Measurements from ENCODE around the gene PRDM16. TPM values are rescaled to one million over a fixed set of nuclear protein-coding genes. Genes with fewer than 3 reads are reported as not detected.

The PRDM16 gene
- polyA plus RNA-seq, 6 donors from 2014 or later, result not detected

- ATAC-seq (ENCODE audit: low read depth in 2 of 2) (no peak), DNase-seq (no peak)
- no peak overlapping the region for H3K27ac Mint-ChIP-seq
- H3K9me3 Mint-ChIP-seq, result peaks cover 0 to 2% (median 0%) of the 10 kb centered on the region in 7 donors
- H3K4me3 Mint-ChIP-seq, result no peak overlapping the region
- H3K4me1 Mint-ChIP-seq, result peaks cover 0 to 6% (median 0%) of the 10 kb centered on the region in 3 donors
- no peaks in the 10 kb centered on the region for H3K36me3 Mint-ChIP-seq
- peaks cover 17 to 28% (median 28%) of the 10 kb centered on the region in 3 donors for H3K27me3 Mint-ChIP-seq
Measured at GRCh38 chr1:3423245-3423829, 354.3 kb downstream of the PRDM16 start.

GRCh38 chr1:3423896-3424611 is 355.1 kb downstream of the PRDM16 start:
- no peak for ATAC-seq (ENCODE audit: low read depth in 2 of 2)
- DNase-seq, result no peak
- Mint-ChIP-seq H3K36me3 (no peaks in the 10 kb centered on the region), H3K27me3 (peaks cover 17 to 28% (median 28%) of the 10 kb centered on the region in 3 donors), H3K9me3 (peaks cover 0 to 2% (median 0%) of the 10 kb centered on the region in 7 donors), H3K4me1 (peaks cover 0 to 6% (median 0%) of the 10 kb centered on the region in 3 donors), H3K27ac (peak overlapping the region in 1 of 6 donors; percentile 69), H3K4me3 (no peak overlapping the region)

GRCh38 chr1:3425486-3426215 is 356.6 kb downstream of the PRDM16 start:
- Mint-ChIP-seq H3K27me3 (peaks cover 8 to 21% (median 18%) of the 10 kb centered on the region in 3 donors), H3K9me3 (no peaks in the 10 kb centered on the region), H3K27ac (no peak overlapping the region), H3K4me3 (no peak overlapping the region), H3K4me1 (peaks cover 0 to 6% (median 0%) of the 10 kb centered on the region in 3 donors), H3K36me3 (no peaks in the 10 kb centered on the region)
- no peak for ATAC-seq (ENCODE audit: low read depth in 2 of 2)
- no peak for DNase-seq

GRCh38 chr1:3426956-3427535 is 358.0 kb downstream of the PRDM16 start:
- ATAC-seq (ENCODE audit: low read depth in 2 of 2) (no peak), DNase-seq (no peak)
- Mint-ChIP-seq H3K27me3 (peaks cover 3 to 14% (median 4%) of the 10 kb centered on the region in 3 donors), H3K36me3 (no peaks in the 10 kb centered on the region), H3K27ac (no peak overlapping the region), H3K4me1 (peaks cover 2 to 6% (median 3%) of the 10 kb centered on the region in 3 donors), H3K9me3 (no peaks in the 10 kb centered on the region), H3K4me3 (no peak overlapping the region)

GRCh38 chr1:3427711-3428704 is 359.0 kb downstream of the PRDM16 start:
- Mint-ChIP-seq H3K9me3 (no peaks in the 10 kb centered on the region), H3K27ac (no peak overlapping the region), H3K4me3 (no peak overlapping the region), H3K27me3 (peaks cover 0 to 11% (median 0%) of the 10 kb centered on the region in 3 donors), H3K4me1 (peaks cover 2 to 6% (median 3%) of the 10 kb centered on the region in 3 donors), H3K36me3 (no peaks in the 10 kb centered on the region)
- DNase-seq, result no peak
- no peak for ATAC-seq (ENCODE audit: low read depth in 2 of 2)

GRCh38 chr1:3428899-3429298 is 359.9 kb downstream of the PRDM16 start:
- no peak for DNase-seq
- H3K9me3 Mint-ChIP-seq, result no peaks in the 10 kb centered on the region
- H3K27me3 Mint-ChIP-seq, result peaks cover 0 to 10% (median 5%) of the 10 kb centered on the region in 3 donors
- peaks cover 2 to 6% (median 3%) of the 10 kb centered on the region in 3 donors for H3K4me1 Mint-ChIP-seq
- H3K27ac Mint-ChIP-seq, result no peak overlapping the region
- no peak overlapping the region for H3K4me3 Mint-ChIP-seq
- no peaks in the 10 kb centered on the region for H3K36me3 Mint-ChIP-seq
- no peak for ATAC-seq (ENCODE audit: low read depth in 2 of 2)

- H3K36me3 Mint-ChIP-seq, result no peaks in the 10 kb centered on the region
- H3K27ac Mint-ChIP-seq, result no peak overlapping the region
- no peak for DNase-seq
- H3K4me3 Mint-ChIP-seq, result no peak overlapping the region
- peaks cover 2 to 3% (median 3%) of the 10 kb centered on the region in 3 donors for H3K4me1 Mint-ChIP-seq
- no peaks in the 10 kb centered on the region for H3K9me3 Mint-ChIP-seq
- no peak for ATAC-seq (ENCODE audit: low read depth in 2 of 2)
- peaks cover 0 to 6% (median 5%) of the 10 kb centered on the region in 3 donors for H3K27me3 Mint-ChIP-seq
Measured at GRCh38 chr1:3429320-3429719, 360.3 kb downstream of the PRDM16 start.

GRCh38 chr1:3429766-3430165 is 360.8 kb downstream of the PRDM16 start:
- Mint-ChIP-seq H3K36me3 (no peaks in the 10 kb centered on the region), H3K4me3 (no peak overlapping the region), H3K27me3 (peaks cover 0 to 5% (median 5%) of the 10 kb centered on the region in 3 donors), H3K27ac (no peak overlapping the region), H3K4me1 (peaks cover 0 to 3% (median 2%) of the 10 kb centered on the region in 3 donors), H3K9me3 (no peaks in the 10 kb centered on the region)
- ATAC-seq (ENCODE audit: low read depth in 2 of 2) (no peak), DNase-seq (no peak)

- ATAC-seq (ENCODE audit: low read depth in 2 of 2), result no peak
Measured at GRCh38 chr1:3430406-3430805, 361.4 kb downstream of the PRDM16 start.

GRCh38 chr1:3430820-3431219 is 361.8 kb downstream of the PRDM16 start:
- peaks cover 0 to 3% (median 2%) of the 10 kb centered on the region in 3 donors for H3K4me1 Mint-ChIP-seq

More at GRCh38 chr1:3430406-3430805, 361.4 kb downstream of the PRDM16 start:
- no peak overlapping the region for H3K27ac Mint-ChIP-seq
- H3K4me1 Mint-ChIP-seq, result peaks cover 0 to 3% (median 2%) of the 10 kb centered on the region in 3 donors
- H3K4me3 Mint-ChIP-seq, result no peak overlapping the region
- no peaks in the 10 kb centered on the region for H3K9me3 Mint-ChIP-seq
- no peak for DNase-seq
- H3K27me3 Mint-ChIP-seq, result peaks cover 0 to 5% (median 5%) of the 10 kb centered on the region in 3 donors
- H3K36me3 Mint-ChIP-seq, result no peaks in the 10 kb centered on the region

GRCh38 chr1:3431266-3431665 is 362.3 kb downstream of the PRDM16 start:
- no peak for DNase-seq
- no peak for ATAC-seq (ENCODE audit: low read depth in 2 of 2)
- H3K36me3 Mint-ChIP-seq, result no peaks in the 10 kb centered on the region
- H3K4me1 Mint-ChIP-seq, result peaks cover 0 to 3% (median 2%) of the 10 kb centered on the region in 3 donors
- H3K27ac Mint-ChIP-seq, result no peak overlapping the region
- H3K9me3 Mint-ChIP-seq, result no peaks in the 10 kb centered on the region
- H3K27me3 Mint-ChIP-seq, result peaks cover 0 to 6% (median 5%) of the 10 kb centered on the region in 3 donors
- H3K4me3 Mint-ChIP-seq, result no peak overlapping the region

More at GRCh38 chr1:3430820-3431219, 361.8 kb downstream of the PRDM16 start:
- Mint-ChIP-seq H3K4me3 (no peak overlapping the region), H3K27me3 (peaks cover 0 to 5% (median 5%) of the 10 kb centered on the region in 3 donors), H3K9me3 (no peaks in the 10 kb centered on the region), H3K27ac (no peak overlapping the region), H3K36me3 (no peaks in the 10 kb centered on the region)
- no peak for DNase-seq
- ATAC-seq (ENCODE audit: low read depth in 2 of 2), result no peak

GRCh38 chr1:3431686-3432085 is 362.7 kb downstream of the PRDM16 start:
- DNase-seq (no peak), ATAC-seq (ENCODE audit: low read depth in 2 of 2) (no peak)
- Mint-ChIP-seq H3K4me3 (no peak overlapping the region), H3K36me3 (no peaks in the 10 kb centered on the region), H3K27ac (no peak overlapping the region), H3K27me3 (peaks cover 0 to 8% (median 5%) of the 10 kb centered on the region in 3 donors), H3K4me1 (peaks cover 0 to 3% (median 2%) of the 10 kb centered on the region in 3 donors), H3K9me3 (no peaks in the 10 kb centered on the region)

All from naive B cell (primary cell).